KMS-11 (cell line): ENCODE data around the gene PRR15L.
A peak's percentile ranks its signal among the peaks of the same experiment; 100 is the strongest.
"Not testable (repeated sequence)": the region's sequence is repeated elsewhere in the genome, so short reads cannot be mapped to it uniquely, and the experiment has no call there.

Experiments used
- H2AFZ ChIP-seq: fragments of 200-600 bp; sonication (generic); 2 replicates; pipeline ENCODE4 v1.6.1; 2016; ENCODE audit warnings: antibody characterized with exemption, mixed run types, low read depth
- H3K27ac ChIP-seq: fragments of 200-600 bp; sonication (generic); 2 replicates; pipeline ENCODE4 v1.6.1; 2016; ENCODE audit warnings: mild to moderate bottlenecking, mixed run types
- H3K27me3 ChIP-seq: fragments of 200-600 bp; sonication (generic); 2 replicates; pipeline ENCODE4 v1.6.1; 2017; ENCODE audit warnings: mild to moderate bottlenecking, low read depth, mixed run types, moderate library complexity; ENCODE audit not compliant: insufficient read depth
- H3K36me3 ChIP-seq: fragments of 200-600 bp; sonication (generic); 2 replicates; pipeline ENCODE4 v1.6.1; 2017; ENCODE audit warnings: mild to moderate bottlenecking, mixed run types; ENCODE audit not compliant: insufficient read depth
- H3K4me1 ChIP-seq: fragments of 200-600 bp; sonication (generic); 2 replicates; pipeline ENCODE4 v1.6.1; 2016; ENCODE audit warnings: mild to moderate bottlenecking, low read depth, mixed run types; ENCODE audit not compliant: poor library complexity, severe bottlenecking
- H3K4me2 ChIP-seq: fragments of 200-600 bp; sonication (generic); 2 replicates; pipeline ENCODE4 v1.7.0; 2016; ENCODE audit warnings: mild to moderate bottlenecking, mixed run types
- H3K4me3 ChIP-seq: fragments of 200-600 bp; sonication (generic); IDR thresholded peaks from 2 replicates; pipeline ENCODE4 v1.6.1; 2017; ENCODE audit warnings: low read depth, low read length, mixed read lengths; ENCODE audit not compliant: insufficient read depth
- H3K79me2 ChIP-seq: fragments of 200-600 bp; sonication (generic); 2 replicates; pipeline ENCODE4 v1.6.1; 2016; ENCODE audit warnings: low read depth, mixed run types; ENCODE audit not compliant: insufficient read depth
- H3K9ac ChIP-seq: fragments of 200-600 bp; sonication (generic); 2 replicates; pipeline ENCODE4 v1.6.1; 2016; ENCODE audit warnings: mild to moderate bottlenecking, mixed run types
- H4K20me1 ChIP-seq: fragments of 200-600 bp; sonication (generic); 2 replicates; pipeline ENCODE4 v1.6.1; 2016; ENCODE audit warnings: mild to moderate bottlenecking, mixed run types; ENCODE audit not compliant: insufficient read depth
- TF ChIP-seq, protein P1 (sequence below): fragments of 200-600 bp; sonication (generic); conservative IDR thresholded peaks from 2 replicates; pipeline ENCODE4 v1.6.1; 2017; ENCODE audit warnings: low read depth, mild to moderate bottlenecking, antibody characterized with exemption, low read length, moderate library complexity, mixed read lengths

The PRR15L gene

DNA sequence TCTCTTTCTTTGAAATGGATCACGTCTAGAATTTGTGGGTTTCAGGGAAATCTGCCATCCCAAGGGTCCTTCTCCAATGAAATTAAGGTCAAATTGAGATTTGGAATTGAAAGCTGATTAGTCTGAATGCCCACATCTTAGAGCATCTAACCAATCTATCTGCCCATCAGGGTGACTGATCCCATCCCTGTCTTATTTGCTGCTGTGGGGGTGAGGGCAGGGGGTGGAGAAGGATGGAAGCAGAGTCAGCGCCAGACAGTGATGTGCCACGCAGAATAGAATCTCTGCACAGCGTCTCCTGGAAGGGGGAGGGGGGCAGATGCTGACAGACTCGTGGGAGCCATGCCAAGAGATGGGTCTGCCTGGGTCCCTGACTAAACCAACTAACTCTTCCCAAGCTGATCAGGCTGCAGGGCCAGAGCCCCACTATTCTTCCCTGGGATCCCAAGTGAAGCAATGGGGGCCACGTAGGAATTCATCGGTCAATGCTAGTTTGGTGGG is 45.3 kb upstream of the PRR15L start:
- peak overlapping the region; percentile 39 for H3K4me2 ChIP-seq
- H3K27ac ChIP-seq: peak overlapping the region; percentile 26; the same call in 1 of the 2 replicates
- H3K36me3 ChIP-seq: no peaks in the 10 kb centered on the region
- H3K79me2 ChIP-seq: no peaks in the 10 kb centered on the region
- H3K4me1 ChIP-seq: peaks cover 8% of the 10 kb centered on the region
- peak overlapping the region; percentile 54 for H2AFZ ChIP-seq
- H4K20me1 ChIP-seq: no peaks in the 10 kb centered on the region
- TF ChIP-seq, protein P1, sequence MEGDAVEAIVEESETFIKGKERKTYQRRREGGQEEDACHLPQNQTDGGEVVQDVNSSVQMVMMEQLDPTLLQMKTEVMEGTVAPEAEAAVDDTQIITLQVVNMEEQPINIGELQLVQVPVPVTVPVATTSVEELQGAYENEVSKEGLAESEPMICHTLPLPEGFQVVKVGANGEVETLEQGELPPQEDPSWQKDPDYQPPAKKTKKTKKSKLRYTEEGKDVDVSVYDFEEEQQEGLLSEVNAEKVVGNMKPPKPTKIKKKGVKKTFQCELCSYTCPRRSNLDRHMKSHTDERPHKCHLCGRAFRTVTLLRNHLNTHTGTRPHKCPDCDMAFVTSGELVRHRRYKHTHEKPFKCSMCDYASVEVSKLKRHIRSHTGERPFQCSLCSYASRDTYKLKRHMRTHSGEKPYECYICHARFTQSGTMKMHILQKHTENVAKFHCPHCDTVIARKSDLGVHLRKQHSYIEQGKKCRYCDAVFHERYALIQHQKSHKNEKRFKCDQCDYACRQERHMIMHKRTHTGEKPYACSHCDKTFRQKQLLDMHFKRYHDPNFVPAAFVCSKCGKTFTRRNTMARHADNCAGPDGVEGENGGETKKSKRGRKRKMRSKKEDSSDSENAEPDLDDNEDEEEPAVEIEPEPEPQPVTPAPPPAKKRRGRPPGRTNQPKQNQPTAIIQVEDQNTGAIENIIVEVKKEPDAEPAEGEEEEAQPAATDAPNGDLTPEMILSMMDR: no peak
- H3K4me3 ChIP-seq: no peak overlapping the region
- H3K27me3 ChIP-seq: no peaks in the 10 kb centered on the region
- H3K9ac ChIP-seq: no peak overlapping the region

DNA sequence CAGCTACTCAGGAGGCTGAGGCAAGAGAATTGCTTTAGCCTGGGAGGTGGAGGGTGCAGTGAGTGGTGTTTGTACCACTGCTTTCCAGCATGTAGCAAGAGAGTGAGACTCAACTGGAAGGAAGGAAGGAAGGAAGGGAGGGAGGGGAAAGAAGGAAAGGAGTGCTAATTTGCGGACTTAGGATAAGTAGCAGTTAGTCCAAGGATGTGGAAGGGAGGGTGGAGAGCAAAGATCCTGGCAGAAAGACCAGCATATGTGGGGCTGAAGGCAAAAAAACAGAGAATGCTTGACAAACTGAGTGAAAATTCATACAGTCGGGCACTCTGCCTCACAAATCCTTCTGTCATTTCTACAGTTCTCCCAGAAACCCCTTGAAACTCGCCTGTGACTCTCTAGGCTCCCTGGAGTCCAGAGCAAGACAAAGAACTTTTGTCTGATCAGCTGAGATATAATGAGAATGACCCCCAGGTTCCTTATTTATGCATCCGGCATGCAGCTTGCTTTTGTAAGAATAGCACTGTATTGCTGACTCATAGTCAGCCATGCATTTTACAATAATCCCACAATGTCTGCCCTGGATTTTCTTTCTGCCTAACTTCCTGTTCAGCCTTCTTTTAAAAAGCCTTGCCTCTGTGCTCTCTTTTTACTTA is 44.7 kb upstream of the PRR15L start:
- Histone ChIP-seq H3K27ac (peak overlapping the region; percentile 26; the same call in 1 of the 2 replicates), H3K36me3 (no peaks in the 10 kb centered on the region), H2AFZ (peak overlapping the region; percentile 54), H3K9ac (no peak overlapping the region), H3K79me2 (no peaks in the 10 kb centered on the region), H3K4me2 (peak overlapping the region; percentile 39), H4K20me1 (no peaks in the 10 kb centered on the region), H3K4me1 (peaks cover 8% of the 10 kb centered on the region), H3K27me3 (no peaks in the 10 kb centered on the region), H3K4me3 (no peak overlapping the region)
- TF ChIP-seq, protein P1: no peak

DNA sequence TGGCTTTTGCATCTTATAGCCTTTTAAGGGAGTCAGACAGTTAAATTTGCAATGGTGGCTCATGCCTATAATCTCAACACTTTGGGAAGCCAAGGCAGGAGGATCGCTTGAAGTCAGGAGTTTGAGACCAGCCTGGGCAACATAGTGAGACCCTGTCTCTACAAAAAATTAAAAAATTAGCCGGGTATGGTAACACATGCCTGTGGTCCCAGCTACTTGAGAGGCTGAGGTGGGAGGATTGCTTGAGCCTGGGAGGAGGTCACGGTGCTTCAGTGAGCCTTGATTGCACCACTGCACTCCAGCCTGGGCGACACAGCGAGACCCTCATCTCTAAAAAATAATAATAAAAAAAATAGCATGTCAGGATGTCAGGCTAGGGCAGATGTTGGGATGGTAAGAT is 44.0 kb upstream of the PRR15L start:
- H3K79me2 ChIP-seq, H2AFZ ChIP-seq, H3K36me3 ChIP-seq, H3K4me1 ChIP-seq, H3K4me3 ChIP-seq, H3K9ac ChIP-seq, H3K27me3 ChIP-seq, H3K27ac ChIP-seq, H4K20me1 ChIP-seq, H3K4me2 ChIP-seq: not testable (repeated sequence)

GRCh38 chr17:48001197-48001596 is 43.5 kb upstream of the PRR15L start:
- no peak overlapping the region for H3K9ac ChIP-seq
- no peak overlapping the region for H2AFZ ChIP-seq
- no peaks in the 10 kb centered on the region for H3K27me3 ChIP-seq
- TF ChIP-seq, protein P1: no peak
- H4K20me1 ChIP-seq: no peaks in the 10 kb centered on the region
- H3K4me1 ChIP-seq: peaks cover 8% of the 10 kb centered on the region
- H3K27ac ChIP-seq: no peak overlapping the region
- no peaks in the 10 kb centered on the region for H3K36me3 ChIP-seq
- no peak overlapping the region for H3K4me3 ChIP-seq
- no peak overlapping the region for H3K4me2 ChIP-seq
- H3K79me2 ChIP-seq: no peaks in the 10 kb centered on the region

DNA sequence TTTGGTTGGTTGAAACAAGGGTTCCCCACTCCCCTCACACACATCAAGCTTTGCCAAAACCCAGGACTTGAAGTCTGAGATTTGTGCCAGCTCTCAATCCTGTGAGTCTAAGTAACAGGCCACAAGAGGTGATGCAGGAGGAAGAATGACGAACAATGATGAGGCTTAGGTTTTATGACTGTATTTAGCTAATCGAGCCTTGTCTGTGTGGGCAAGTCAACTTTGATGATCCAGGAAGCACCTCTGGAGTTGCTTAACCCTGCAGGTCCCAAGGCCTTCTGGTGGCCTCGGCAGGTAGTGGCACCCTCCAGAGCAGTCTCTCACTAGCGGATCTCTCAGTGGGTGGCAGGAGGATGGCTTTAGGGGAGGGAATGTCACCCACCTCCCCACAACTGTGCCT is 41.9 kb upstream of the PRR15L start:
- Histone ChIP-seq H3K9ac (no peak overlapping the region), H3K27ac (no peak overlapping the region), H3K36me3 (no peaks in the 10 kb centered on the region), H3K79me2 (no peaks in the 10 kb centered on the region), H4K20me1 (no peaks in the 10 kb centered on the region), H3K4me1 (peaks cover 8% of the 10 kb centered on the region), H3K4me2 (no peak overlapping the region), H2AFZ (no peak overlapping the region), H3K27me3 (no peaks in the 10 kb centered on the region), H3K4me3 (no peak overlapping the region)
- TF ChIP-seq, protein P1: no peak
